ENCODE data around the gene FILIP1.

The FILIP1 gene

GRCh38 chr6:75528423-75528822 lies 34.8 kb upstream of the FILIP1 start:
- H3K4me3 Mint-ChIP-seq, result no peak overlapping the region
- peak overlapping the region; percentile 68 for H3K27ac Mint-ChIP-seq
- no peak for DNase-seq
- H3K4me1 Mint-ChIP-seq, result no peaks in the 10 kb centered on the region
- TF ChIP-seq, protein P1, sequence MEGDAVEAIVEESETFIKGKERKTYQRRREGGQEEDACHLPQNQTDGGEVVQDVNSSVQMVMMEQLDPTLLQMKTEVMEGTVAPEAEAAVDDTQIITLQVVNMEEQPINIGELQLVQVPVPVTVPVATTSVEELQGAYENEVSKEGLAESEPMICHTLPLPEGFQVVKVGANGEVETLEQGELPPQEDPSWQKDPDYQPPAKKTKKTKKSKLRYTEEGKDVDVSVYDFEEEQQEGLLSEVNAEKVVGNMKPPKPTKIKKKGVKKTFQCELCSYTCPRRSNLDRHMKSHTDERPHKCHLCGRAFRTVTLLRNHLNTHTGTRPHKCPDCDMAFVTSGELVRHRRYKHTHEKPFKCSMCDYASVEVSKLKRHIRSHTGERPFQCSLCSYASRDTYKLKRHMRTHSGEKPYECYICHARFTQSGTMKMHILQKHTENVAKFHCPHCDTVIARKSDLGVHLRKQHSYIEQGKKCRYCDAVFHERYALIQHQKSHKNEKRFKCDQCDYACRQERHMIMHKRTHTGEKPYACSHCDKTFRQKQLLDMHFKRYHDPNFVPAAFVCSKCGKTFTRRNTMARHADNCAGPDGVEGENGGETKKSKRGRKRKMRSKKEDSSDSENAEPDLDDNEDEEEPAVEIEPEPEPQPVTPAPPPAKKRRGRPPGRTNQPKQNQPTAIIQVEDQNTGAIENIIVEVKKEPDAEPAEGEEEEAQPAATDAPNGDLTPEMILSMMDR (IDR thresholded peaks at IDR 0.05), result no peak
- H3K36me3 Mint-ChIP-seq (ENCODE audit: low read depth), result no peaks in the 10 kb centered on the region
- H3K27me3 Mint-ChIP-seq (ENCODE audit: low read depth, poor library complexity), result peaks cover 10% of the 10 kb centered on the region
- peaks cover 7% of the 10 kb centered on the region for H3K9me3 Mint-ChIP-seq

- H3K27ac Mint-ChIP-seq, result no peak overlapping the region
- no peaks in the 10 kb centered on the region for H3K4me1 Mint-ChIP-seq
- DNase-seq, result peak; percentile 51
- peaks cover 10% of the 10 kb centered on the region for H3K27me3 Mint-ChIP-seq (ENCODE audit: low read depth, poor library complexity)
- H3K4me3 Mint-ChIP-seq, result no peak overlapping the region
- peaks cover 3% of the 10 kb centered on the region for H3K9me3 Mint-ChIP-seq
- TF ChIP-seq, protein P1 (IDR thresholded peaks at IDR 0.05), result peak; percentile 66
- H3K36me3 Mint-ChIP-seq (ENCODE audit: low read depth), result no peaks in the 10 kb centered on the region
Observed at GRCh38 chr6:75526502-75527127, 33.0 kb upstream of the FILIP1 start.

DNA sequence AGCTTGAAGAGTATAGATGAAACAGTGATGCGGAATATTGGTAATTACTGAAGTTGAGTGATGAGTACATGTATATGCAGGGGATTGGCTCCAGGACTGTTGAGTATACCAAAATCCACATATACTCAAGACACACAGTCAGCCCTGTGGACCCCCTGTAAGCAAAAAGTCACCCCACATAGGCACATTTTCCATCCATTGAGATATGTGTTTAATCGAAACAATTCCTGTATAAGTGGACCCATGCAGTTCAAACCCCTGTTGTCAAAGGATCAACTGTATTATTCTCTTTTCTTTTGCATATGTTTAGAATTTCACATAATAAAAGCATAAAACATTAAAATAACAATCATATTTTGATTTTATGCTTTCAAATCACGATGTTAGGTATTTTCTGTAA lies 32.1 kb upstream of the FILIP1 start:
- Mint-ChIP-seq H3K27ac (no peak overlapping the region), H3K4me3 (no peak overlapping the region), H3K9me3 (peaks cover 3% of the 10 kb centered on the region), H3K27me3 (ENCODE audit: low read depth, poor library complexity) (peaks cover 10% of the 10 kb centered on the region), H3K4me1 (no peaks in the 10 kb centered on the region), H3K36me3 (ENCODE audit: low read depth) (no peaks in the 10 kb centered on the region)
- TF ChIP-seq, protein P1 (IDR thresholded peaks at IDR 0.05), result no peak
- DNase-seq, result no peak

- H3K4me1 Mint-ChIP-seq, result no peaks in the 10 kb centered on the region
- peaks cover 3% of the 10 kb centered on the region for H3K9me3 Mint-ChIP-seq
- H3K27ac Mint-ChIP-seq, result no peak overlapping the region
- TF ChIP-seq, protein P1 (IDR thresholded peaks at IDR 0.05), result no peak
- no peaks in the 10 kb centered on the region for H3K36me3 Mint-ChIP-seq (ENCODE audit: low read depth)
- no peak for DNase-seq
- no peak overlapping the region for H3K4me3 Mint-ChIP-seq
- H3K27me3 Mint-ChIP-seq (ENCODE audit: low read depth, poor library complexity), result peaks cover 8% of the 10 kb centered on the region
Observed at GRCh38 chr6:75524322-75524972, 30.8 kb upstream of the FILIP1 start.

GRCh38 chr6:75516757-75517156 lies 23.2 kb upstream of the FILIP1 start:
- TF ChIP-seq, protein P1 (IDR thresholded peaks at IDR 0.05), result no peak

GRCh38 chr6:75512591-75512990 lies 19.0 kb upstream of the FILIP1 start:
- no peak for DNase-seq
- Mint-ChIP-seq H3K27me3 (ENCODE audit: low read depth, poor library complexity) (peaks cover 3% of the 10 kb centered on the region), H3K9me3 (no peaks in the 10 kb centered on the region), H3K4me3 (no peak overlapping the region), H3K4me1 (no peaks in the 10 kb centered on the region), H3K27ac (no peak overlapping the region), H3K36me3 (ENCODE audit: low read depth) (no peaks in the 10 kb centered on the region)
- TF ChIP-seq, protein P1 (IDR thresholded peaks at IDR 0.05), result no peak

More at GRCh38 chr6:75516757-75517156, 23.2 kb upstream of the FILIP1 start:
- Mint-ChIP-seq H3K36me3 (ENCODE audit: low read depth) (no peaks in the 10 kb centered on the region), H3K9me3 (peaks cover 4% of the 10 kb centered on the region), H3K27ac (no peak overlapping the region), H3K4me3 (no peak overlapping the region), H3K4me1 (no peaks in the 10 kb centered on the region), H3K27me3 (ENCODE audit: low read depth, poor library complexity) (peaks cover 3% of the 10 kb centered on the region)
- no peak for DNase-seq

Measured in nephron progenitor cell (in vitro differentiated cells).